Fibroblast of peridontal ligament (primary cell): ENCODE data around the gene ACTA2.

Experiments used
- DNase-seq: peaks from one replicate; pipeline ENCODE4 v3.0.0-alpha.2; 2010; ENCODE audit errors: extremely low read depth

Gene ACTA2

GRCh38 chr10:88981435-88981834 lies 28.9 kb upstream of the ACTA2 start:
- DNase-seq: no peak

- DNase-seq: no peak
Measured at GRCh38 chr10:88980800-88981199, 28.2 kb upstream of the ACTA2 start.

DNA sequence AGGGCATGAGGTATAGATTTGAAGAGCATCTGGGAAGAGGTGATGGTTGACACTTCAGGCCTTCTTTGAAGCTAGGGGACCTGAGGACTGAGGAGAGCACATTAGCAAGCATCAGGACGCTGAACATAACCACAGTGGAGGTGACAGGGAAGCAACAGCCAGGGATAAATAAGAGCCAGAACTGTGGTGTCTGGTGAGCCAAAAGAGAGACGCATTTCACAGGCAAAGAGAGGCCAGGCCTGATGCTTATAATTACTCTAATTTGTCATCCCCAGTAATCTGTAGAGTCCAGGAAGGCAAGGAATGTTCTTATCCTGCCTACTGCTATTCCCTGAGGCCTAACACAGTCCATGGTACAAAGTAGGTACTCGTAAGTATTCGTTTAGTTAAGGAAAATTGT lies 27.7 kb upstream of the ACTA2 start:
- DNase-seq: no peak

DNA sequence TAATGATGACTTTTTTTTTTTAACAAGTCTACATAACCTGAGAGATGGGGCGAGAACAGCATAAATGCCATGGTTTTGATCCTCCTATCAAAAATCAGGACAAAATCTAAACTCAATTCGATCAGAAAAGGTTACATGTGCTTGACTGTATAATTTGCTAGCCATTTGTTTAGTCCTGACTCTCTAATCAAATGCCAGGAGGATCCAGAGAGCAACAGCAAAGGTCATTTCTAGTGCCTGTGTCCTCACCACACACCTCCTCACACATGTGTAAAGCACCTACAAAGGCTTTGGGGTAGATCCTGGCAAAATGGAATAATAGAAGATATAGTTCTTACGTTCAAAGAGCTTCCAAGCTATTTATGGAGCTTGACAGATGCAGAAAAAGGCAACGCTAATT lies 27.0 kb upstream of the ACTA2 start:
- no peak for DNase-seq

DNA sequence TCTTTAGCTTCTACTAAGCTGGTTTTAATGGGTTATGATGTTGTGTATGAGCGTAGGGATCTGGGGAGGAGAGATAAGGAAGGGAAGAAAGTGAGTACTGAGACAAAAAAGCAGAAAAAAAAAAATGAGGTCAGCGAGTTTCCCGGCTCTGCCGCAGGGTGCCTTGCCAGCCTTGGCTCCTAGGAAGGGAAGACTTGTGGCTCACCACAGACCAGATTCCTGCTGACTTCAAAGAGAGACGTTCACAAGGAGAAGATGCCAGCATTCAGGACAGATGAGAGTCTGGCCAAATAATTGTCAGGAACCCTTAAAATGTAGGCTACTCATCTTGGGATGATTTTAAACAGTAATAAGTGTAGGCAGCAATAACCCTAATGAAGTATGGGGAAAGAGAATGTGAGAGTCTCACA lies 26.6 kb upstream of the ACTA2 start:
- peak; percentile 90 for DNase-seq

- no peak for DNase-seq
Measured at GRCh38 chr10:88978463-88978862, 25.9 kb upstream of the ACTA2 start.

GRCh38 chr10:88975377-88975720 lies 22.8 kb upstream of the ACTA2 start:
- DNase-seq: no peak

DNA sequence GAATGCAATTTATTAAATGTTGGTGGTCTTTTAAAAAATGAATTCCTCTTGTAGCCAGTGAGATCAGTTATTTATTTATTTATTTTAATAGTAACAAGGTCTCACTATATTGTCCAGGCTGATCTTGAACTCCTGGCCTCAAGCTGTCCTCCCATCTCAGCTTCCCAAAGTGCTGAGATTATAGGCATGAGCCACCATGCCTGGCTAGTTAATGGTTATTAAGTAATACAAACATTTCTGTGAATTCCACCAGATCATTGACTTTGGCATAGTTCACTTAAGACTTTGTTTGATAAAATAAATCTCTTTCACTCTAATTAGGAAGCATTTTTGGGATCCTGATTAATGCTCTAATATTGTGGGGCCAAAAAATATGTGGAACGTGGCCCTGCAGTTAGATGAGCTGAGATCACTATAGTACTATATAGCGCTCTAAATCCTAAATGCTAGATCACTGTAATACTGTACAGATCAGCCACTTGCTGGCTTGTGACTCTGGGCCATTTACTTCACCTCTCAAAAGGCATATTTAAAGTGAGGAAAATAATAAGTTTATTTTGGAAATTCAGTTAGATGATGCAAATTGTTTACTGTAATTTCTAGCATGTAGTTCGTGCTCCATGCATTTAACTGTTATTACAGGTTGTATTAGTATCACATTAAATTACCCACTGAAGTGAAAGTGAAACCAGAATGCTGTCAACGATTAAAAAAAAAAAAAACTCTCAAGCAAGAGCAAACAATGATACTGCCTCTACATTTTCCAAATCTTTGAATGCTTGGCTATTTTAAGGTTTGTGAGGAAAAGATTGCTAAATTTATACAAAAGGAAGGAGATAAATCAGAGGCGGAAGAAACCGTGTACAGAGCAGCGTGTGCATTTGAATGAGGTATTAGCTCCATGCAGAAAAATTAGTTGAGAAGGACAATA lies 22.1 kb upstream of the ACTA2 start:
- DNase-seq: peak; percentile 56

- peak; percentile 89 for DNase-seq
Measured at GRCh38 chr10:88974012-88974411, 21.4 kb upstream of the ACTA2 start.

DNA sequence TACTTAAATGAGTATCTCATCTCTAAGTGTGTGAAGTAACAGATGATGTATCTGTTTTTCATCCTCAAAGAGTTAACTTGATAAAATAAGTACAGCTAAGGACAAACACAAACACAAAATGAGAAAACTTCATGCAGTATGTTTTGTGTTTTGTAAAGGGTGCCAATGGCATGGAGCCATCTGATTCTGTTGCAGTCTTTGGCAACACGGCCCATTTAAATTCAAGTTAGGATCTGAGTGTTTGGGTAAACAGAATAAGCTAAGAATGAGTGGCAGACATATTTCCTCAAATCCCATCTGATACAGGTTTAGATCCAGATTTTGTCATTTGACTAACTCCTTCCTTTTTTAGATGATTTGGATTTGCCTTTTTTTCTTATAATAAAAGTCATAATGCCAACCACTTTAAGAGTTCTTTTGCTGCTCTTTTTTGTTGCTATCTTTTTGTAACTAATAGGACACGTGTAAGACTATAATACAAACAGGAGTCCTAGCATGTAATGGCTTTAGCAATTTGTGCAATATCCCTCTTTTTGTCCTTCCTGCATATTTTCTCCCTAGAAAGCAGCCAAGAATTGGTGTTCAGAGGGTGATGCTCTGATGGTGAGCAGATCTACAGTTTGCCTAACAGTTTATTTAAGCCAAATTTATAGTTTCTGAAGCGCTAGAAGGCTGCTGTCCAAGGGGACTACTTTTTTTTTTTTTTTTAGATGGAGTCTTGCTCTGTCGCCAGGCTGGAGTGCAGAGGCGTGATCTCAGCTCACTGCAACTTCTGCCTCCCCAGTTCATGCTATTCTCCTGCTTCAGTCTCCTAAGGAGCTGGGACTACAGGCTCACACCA lies 18.9 kb upstream of the ACTA2 start:
- DNase-seq: no peak

GRCh38 chr10:88968391-88968790 lies 15.8 kb upstream of the ACTA2 start:
- DNase-seq: peak; percentile 78

DNA sequence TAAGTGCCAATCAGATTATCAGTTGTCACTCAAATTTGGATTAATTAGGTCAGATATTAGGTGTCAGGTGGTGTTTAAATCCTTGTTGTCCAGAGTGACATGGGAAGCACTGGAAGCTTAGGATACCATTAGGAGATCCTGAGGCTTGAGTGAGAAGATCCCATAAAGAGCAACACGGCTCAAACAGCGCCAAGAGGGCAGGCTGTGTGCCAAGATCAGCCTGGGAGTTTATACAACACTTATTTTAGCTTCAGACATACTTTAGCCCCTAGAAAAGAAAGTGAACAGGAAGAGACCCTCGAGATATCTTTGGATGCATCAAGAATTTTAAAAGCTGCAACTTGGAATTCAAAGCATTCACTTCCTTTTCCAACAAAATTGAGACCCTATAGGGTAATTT lies 14.2 kb upstream of the ACTA2 start:
- peak; percentile 37 for DNase-seq

GRCh38 chr10:88964869-88965415 lies 12.4 kb upstream of the ACTA2 start:
- DNase-seq: peak; percentile 58

DNA sequence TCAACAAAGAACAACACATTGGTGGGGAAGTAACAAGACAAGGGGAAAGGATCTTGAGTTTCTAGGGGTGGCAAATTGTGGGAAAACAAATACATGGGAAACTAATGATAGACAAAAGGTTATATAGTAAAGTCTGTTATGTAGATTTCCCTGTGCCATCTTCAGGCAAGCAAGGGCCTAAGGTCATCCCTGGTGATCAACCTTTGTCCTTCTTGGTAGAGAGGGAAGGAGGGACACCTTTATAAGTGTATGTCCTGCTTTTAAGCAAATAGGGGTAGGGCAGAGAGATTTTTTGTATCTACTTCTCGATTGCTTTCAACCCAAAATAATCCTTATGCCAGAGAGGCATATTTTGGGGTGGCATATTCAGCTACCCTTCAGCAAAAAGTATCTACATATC lies 11.8 kb upstream of the ACTA2 start:
- no peak for DNase-seq

- DNase-seq: no peak
Measured at GRCh38 chr10:88963318-88963717, 10.7 kb upstream of the ACTA2 start.

- DNase-seq: no peak
Measured at GRCh38 chr10:88962336-88962735, 9.8 kb upstream of the ACTA2 start.

DNA sequence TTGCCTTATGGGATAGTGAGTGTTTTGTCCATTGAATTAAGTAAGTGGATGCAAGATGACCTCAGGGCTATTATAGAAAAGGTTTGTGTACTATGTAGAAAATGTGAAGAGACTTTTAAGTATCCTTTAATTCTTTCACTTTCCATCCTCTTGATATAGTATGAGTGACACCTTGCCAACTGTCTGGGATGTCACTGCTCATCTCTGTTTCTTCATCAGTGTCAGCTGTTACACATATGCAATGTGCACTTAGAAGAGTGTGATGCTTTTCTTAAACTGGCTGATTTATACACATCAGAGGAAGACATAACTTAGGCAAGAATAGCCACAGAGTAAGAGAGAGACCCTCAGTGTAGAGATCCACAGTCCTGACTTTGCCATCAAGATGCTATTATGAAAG lies 8.7 kb upstream of the ACTA2 start:
- DNase-seq: no peak

DNA sequence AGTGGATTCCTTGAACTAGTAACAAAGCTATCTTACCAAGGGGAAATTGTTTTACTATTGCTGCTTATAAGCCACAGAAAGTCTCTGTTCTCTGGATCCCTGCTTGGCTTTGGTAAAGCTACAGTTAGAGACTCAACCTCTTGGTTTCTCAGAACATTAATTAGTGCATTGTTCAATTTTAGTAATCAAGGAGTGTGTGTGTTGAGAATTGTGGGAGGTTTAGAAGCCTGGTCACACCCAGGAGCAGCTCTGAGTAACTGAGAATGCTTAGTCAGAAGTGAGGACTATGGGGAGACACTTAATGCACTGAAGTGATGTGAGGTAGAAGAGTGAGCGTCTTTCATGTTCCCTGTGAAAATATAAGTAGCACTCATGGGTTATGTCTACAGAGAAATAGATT lies 8.2 kb upstream of the ACTA2 start:
- DNase-seq: no peak

GRCh38 chr10:88958721-88959120 lies 6.1 kb upstream of the ACTA2 start:
- DNase-seq: no peak

GRCh38 chr10:88957381-88957780 lies 4.8 kb upstream of the ACTA2 start:
- DNase-seq: no peak

DNA sequence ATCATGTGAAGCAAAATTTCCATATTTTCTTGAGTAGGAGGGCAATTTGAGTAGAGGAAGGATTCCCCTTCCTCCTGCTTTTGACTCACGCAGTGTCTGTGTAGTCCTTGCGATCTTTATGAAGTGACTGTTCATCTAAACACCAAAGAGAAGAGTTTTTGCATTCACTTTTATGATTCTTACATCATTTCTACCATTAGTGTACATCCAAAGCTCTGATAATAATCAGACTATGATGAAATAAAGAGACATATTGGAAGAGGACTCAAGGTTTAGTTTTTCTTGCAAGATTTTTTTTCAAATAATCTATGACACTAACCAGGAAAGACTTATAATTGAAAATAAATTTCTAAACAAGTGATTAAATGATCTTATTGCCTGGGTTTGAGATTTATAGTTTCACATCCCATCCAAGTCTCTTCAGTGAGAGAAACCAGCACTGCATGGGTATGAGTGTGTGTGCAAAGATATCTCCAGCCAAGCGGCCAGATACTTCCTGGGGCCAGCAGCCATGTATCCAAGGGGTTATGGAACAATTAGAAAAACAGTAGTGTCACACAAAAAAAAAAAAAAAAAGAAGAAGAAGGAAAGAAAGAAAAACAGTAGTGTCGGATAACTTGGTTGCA lies 2.0 kb upstream of the ACTA2 start:
- no peak for DNase-seq

GRCh38 chr10:88953662-88954061 lies 1.1 kb upstream of the ACTA2 start:
- DNase-seq: no peak
